DND-41 (cell line): Measurements from ENCODE around the gene NFASC.

Experiments
- EZH2 ChIP-seq: IDR thresholded peaks from 3 replicates; pipeline ENCODE4 v1.6.1; 2012; ENCODE audit warnings: borderline replicate concordance, low read depth, mild to moderate bottlenecking, moderate library complexity, low read length, inconsistent platforms; ENCODE audit not compliant: severe bottlenecking
- TF ChIP-seq, protein P1 (sequence below): IDR thresholded peaks from 2 replicates; pipeline ENCODE4 v1.5.1; 2012; ENCODE audit warnings: borderline replicate concordance, low read length, moderate library complexity, mild to moderate bottlenecking; ENCODE audit not compliant: poor library complexity, severe bottlenecking; ENCODE audit errors: extremely low read depth

DNA sequence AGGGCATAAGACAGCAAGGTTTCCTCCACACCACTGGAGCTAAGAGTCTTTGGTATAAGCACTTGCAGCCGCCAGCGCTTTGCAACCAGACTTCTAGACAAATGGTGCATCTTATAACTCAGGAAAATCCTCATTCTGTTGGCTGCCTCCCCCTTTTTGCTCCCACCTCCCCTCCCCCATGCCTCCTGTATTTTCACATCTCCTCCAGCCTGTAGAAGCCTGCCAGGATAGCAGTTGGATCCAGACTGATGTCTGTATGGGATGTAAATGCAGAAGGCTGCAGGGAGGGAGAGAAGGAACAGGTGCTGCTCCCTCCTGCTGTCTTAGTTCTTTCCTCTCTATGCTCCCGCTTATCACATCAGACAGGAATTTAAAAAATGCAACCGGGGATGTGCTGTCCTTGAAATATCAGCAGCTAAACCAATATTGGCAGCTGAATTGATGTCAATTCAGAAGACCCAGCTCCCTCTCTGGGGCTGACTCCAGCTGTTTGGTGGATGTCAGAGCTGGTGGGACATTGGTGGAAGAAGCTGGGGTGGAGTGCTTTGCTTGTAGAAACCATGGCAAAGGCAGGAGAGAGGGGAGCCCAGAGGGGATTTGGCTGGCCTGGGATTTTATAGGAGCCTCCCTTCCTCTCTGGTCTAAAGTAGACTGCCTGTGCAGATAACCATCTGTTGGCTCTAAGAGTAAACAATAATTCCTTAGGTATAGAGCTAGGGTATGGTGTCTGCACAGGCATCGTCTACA is 53.5 kb downstream of the NFASC start:
- TF ChIP-seq, protein P1, sequence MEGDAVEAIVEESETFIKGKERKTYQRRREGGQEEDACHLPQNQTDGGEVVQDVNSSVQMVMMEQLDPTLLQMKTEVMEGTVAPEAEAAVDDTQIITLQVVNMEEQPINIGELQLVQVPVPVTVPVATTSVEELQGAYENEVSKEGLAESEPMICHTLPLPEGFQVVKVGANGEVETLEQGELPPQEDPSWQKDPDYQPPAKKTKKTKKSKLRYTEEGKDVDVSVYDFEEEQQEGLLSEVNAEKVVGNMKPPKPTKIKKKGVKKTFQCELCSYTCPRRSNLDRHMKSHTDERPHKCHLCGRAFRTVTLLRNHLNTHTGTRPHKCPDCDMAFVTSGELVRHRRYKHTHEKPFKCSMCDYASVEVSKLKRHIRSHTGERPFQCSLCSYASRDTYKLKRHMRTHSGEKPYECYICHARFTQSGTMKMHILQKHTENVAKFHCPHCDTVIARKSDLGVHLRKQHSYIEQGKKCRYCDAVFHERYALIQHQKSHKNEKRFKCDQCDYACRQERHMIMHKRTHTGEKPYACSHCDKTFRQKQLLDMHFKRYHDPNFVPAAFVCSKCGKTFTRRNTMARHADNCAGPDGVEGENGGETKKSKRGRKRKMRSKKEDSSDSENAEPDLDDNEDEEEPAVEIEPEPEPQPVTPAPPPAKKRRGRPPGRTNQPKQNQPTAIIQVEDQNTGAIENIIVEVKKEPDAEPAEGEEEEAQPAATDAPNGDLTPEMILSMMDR, result no peak
- TF ChIP-seq EZH2, result no peak
